ENCODE measurements around the gene TPCN2.

GRCh38 chr11:69173331-69173730 is 124.6 kb downstream of the TPCN2 start:
- TF ChIP-seq CTCF (IDR thresholded peaks at IDR 0.05) = no peak
- no peak for TF ChIP-seq POLR2A (IDR thresholded peaks at IDR 0.05)
